T-helper 1 cell treated with Interleukin-12 subunit alpha and Interleukin-12 subunit beta and Interleukin-4 antibody, amounts not matched to agents 30 μg/mL and 1 μg/mL, for 36 hours (primary cell): ENCODE data around the gene KCNMB1.

Experiments used
- H3K27ac Mint-ChIP-seq: one replicate; pipeline ENCODE4 v1.8.0; 2021; ENCODE audit warnings: mild to moderate bottlenecking, mixed read lengths
- H3K27me3 Mint-ChIP-seq: one replicate; pipeline ENCODE4 v1.8.0; 2021; ENCODE audit warnings: low read depth, mixed read lengths
- H3K36me3 Mint-ChIP-seq: one replicate; pipeline ENCODE4 v1.8.0; 2021; ENCODE audit warnings: low read depth, mixed read lengths
- H3K4me1 Mint-ChIP-seq: one replicate; pipeline ENCODE4 v1.8.0; 2021; ENCODE audit warnings: low read depth, mixed read lengths
- H3K4me3 Mint-ChIP-seq: one replicate; pipeline ENCODE4 v1.8.0; 2021; ENCODE audit warnings: mild to moderate bottlenecking, moderate library complexity, mixed read lengths
- H3K9me3 Mint-ChIP-seq: one replicate; pipeline ENCODE4 v1.8.0; 2021; ENCODE audit warnings: mixed read lengths

KCNMB1 gene

GRCh38 chr5:170388818-170389549 lies at the start of gene KCNMB1:
Gene KCNMB1 (minus strand): TSS chr5:170389367. CDS start chr5:170385447, 3,920 bp downstream.
- Mint-ChIP-seq H3K9me3 (no peaks in the 10 kb centered on the region), H3K27ac (no peak within 1 kb of the TSS), H3K36me3 (no peaks in the 10 kb centered on the region), H3K4me1 (peaks cover 9% of the 10 kb centered on the region), H3K4me3 (no peak within 1 kb of the TSS), H3K27me3 (peaks cover 28% of the 10 kb centered on the region)

GRCh38 chr5:170438581-170438980 lies 49.4 kb upstream of the KCNMB1 start:
- Mint-ChIP-seq H3K4me1 (no peaks in the 10 kb centered on the region), H3K27ac (no peak overlapping the region), H3K36me3 (no peaks in the 10 kb centered on the region), H3K4me3 (no peak overlapping the region), H3K27me3 (no peaks in the 10 kb centered on the region), H3K9me3 (no peaks in the 10 kb centered on the region)

- no peaks in the 10 kb centered on the region for H3K27me3 Mint-ChIP-seq
- no peak overlapping the region for H3K27ac Mint-ChIP-seq
- H3K4me3 Mint-ChIP-seq = no peak overlapping the region
- H3K9me3 Mint-ChIP-seq = no peaks in the 10 kb centered on the region
- no peaks in the 10 kb centered on the region for H3K36me3 Mint-ChIP-seq
- H3K4me1 Mint-ChIP-seq = no peaks in the 10 kb centered on the region
These were observed 48.6 kb upstream of the KCNMB1 start for GRCh38 chr5:170437621-170438375.

- no peaks in the 10 kb centered on the region for H3K36me3 Mint-ChIP-seq
- H3K4me1 Mint-ChIP-seq = no peaks in the 10 kb centered on the region
- H3K4me3 Mint-ChIP-seq = no peak overlapping the region
- H3K27ac Mint-ChIP-seq = no peak overlapping the region
- peaks cover 5% of the 10 kb centered on the region for H3K27me3 Mint-ChIP-seq
- H3K9me3 Mint-ChIP-seq = no peaks in the 10 kb centered on the region
These were observed 47.2 kb upstream of the KCNMB1 start for GRCh38 chr5:170436335-170436734.

- Mint-ChIP-seq H3K27ac (no peak overlapping the region), H3K4me1 (no peaks in the 10 kb centered on the region)
These were observed 45.9 kb upstream of the KCNMB1 start for GRCh38 chr5:170434966-170435605.

GRCh38 chr5:170432669-170433068 lies 43.5 kb upstream of the KCNMB1 start:
- Mint-ChIP-seq H3K27me3 (peaks cover 8% of the 10 kb centered on the region), H3K4me3 (no peak overlapping the region), H3K36me3 (no peaks in the 10 kb centered on the region), H3K27ac (no peak overlapping the region), H3K4me1 (no peaks in the 10 kb centered on the region), H3K9me3 (no peaks in the 10 kb centered on the region)

More at GRCh38 chr5:170434966-170435605, 45.9 kb upstream of the KCNMB1 start:
- no peaks in the 10 kb centered on the region for H3K36me3 Mint-ChIP-seq
- no peak overlapping the region for H3K4me3 Mint-ChIP-seq
- peaks cover 8% of the 10 kb centered on the region for H3K27me3 Mint-ChIP-seq
- H3K9me3 Mint-ChIP-seq = no peaks in the 10 kb centered on the region

GRCh38 chr5:170431571-170431970 lies 42.4 kb upstream of the KCNMB1 start:
- no peak overlapping the region for H3K27ac Mint-ChIP-seq
- H3K36me3 Mint-ChIP-seq = no peaks in the 10 kb centered on the region
- no peak overlapping the region for H3K4me3 Mint-ChIP-seq
- H3K9me3 Mint-ChIP-seq = no peaks in the 10 kb centered on the region
- no peaks in the 10 kb centered on the region for H3K4me1 Mint-ChIP-seq
- peaks cover 8% of the 10 kb centered on the region for H3K27me3 Mint-ChIP-seq

- Mint-ChIP-seq H3K36me3 (no peaks in the 10 kb centered on the region), H3K9me3 (no peaks in the 10 kb centered on the region), H3K4me1 (no peaks in the 10 kb centered on the region), H3K27ac (no peak overlapping the region), H3K27me3 (peaks cover 8% of the 10 kb centered on the region), H3K4me3 (no peak overlapping the region)
These were observed 41.8 kb upstream of the KCNMB1 start for GRCh38 chr5:170430866-170431437.

- peaks cover 8% of the 10 kb centered on the region for H3K27me3 Mint-ChIP-seq
These were observed 41.1 kb upstream of the KCNMB1 start for GRCh38 chr5:170430256-170430655.

GRCh38 chr5:170429014-170429413 lies 39.8 kb upstream of the KCNMB1 start:
- Mint-ChIP-seq H3K27ac (no peak overlapping the region), H3K9me3 (no peaks in the 10 kb centered on the region), H3K36me3 (no peaks in the 10 kb centered on the region), H3K4me1 (no peaks in the 10 kb centered on the region), H3K4me3 (no peak overlapping the region), H3K27me3 (peaks cover 8% of the 10 kb centered on the region)

More at GRCh38 chr5:170430256-170430655, 41.1 kb upstream of the KCNMB1 start:
- H3K9me3 Mint-ChIP-seq = no peaks in the 10 kb centered on the region
- H3K27ac Mint-ChIP-seq = no peak overlapping the region
- H3K4me1 Mint-ChIP-seq = no peaks in the 10 kb centered on the region
- H3K4me3 Mint-ChIP-seq = no peak overlapping the region
- no peaks in the 10 kb centered on the region for H3K36me3 Mint-ChIP-seq

GRCh38 chr5:170427672-170428236 lies 38.6 kb upstream of the KCNMB1 start:
- Mint-ChIP-seq H3K4me3 (no peak overlapping the region), H3K27ac (no peak overlapping the region), H3K9me3 (no peaks in the 10 kb centered on the region), H3K4me1 (no peaks in the 10 kb centered on the region), H3K27me3 (peaks cover 8% of the 10 kb centered on the region), H3K36me3 (no peaks in the 10 kb centered on the region)

GRCh38 chr5:170426786-170427185 lies 37.6 kb upstream of the KCNMB1 start:
- Mint-ChIP-seq H3K9me3 (no peaks in the 10 kb centered on the region), H3K4me1 (no peaks in the 10 kb centered on the region), H3K27me3 (peaks cover 10% of the 10 kb centered on the region), H3K27ac (no peak overlapping the region), H3K36me3 (no peaks in the 10 kb centered on the region), H3K4me3 (no peak overlapping the region)

- Mint-ChIP-seq H3K36me3 (no peaks in the 10 kb centered on the region), H3K4me3 (no peak overlapping the region), H3K9me3 (no peaks in the 10 kb centered on the region), H3K27ac (no peak overlapping the region), H3K4me1 (no peaks in the 10 kb centered on the region), H3K27me3 (peaks cover 10% of the 10 kb centered on the region)
These were observed 37.1 kb upstream of the KCNMB1 start for GRCh38 chr5:170426149-170426767.

- peaks cover under 1% of the 10 kb centered on the region for H3K4me1 Mint-ChIP-seq
- H3K9me3 Mint-ChIP-seq = no peaks in the 10 kb centered on the region
- H3K27me3 Mint-ChIP-seq = peaks cover 12% of the 10 kb centered on the region
- H3K36me3 Mint-ChIP-seq = no peaks in the 10 kb centered on the region
- H3K4me3 Mint-ChIP-seq = no peak overlapping the region
- H3K27ac Mint-ChIP-seq = no peak overlapping the region
These were observed 36.6 kb upstream of the KCNMB1 start for GRCh38 chr5:170425731-170426130.
